CD14-positive monocyte (primary cell): ENCODE results near the gene CTBP2. TPM values are rescaled to one million over a fixed set of nuclear protein-coding genes. Genes with fewer than 3 reads are reported as not detected.

ENCODE experiments used
- DNase-seq, 3 donors: peaks; one replicate each; pipeline ENCODE4 v3.0.0-alpha.2; 2011 to 2022
- H2AFZ ChIP-seq: 2 replicates; pipeline ENCODE4 v1.6.0; 2012; ENCODE audit warnings: mild to moderate bottlenecking, low read depth, low read length, inconsistent platforms; ENCODE audit not compliant: insufficient read depth, poor library complexity, severe bottlenecking
- H3K27ac ChIP-seq, 2 donors: 1 replicate in 1 of 2; 2 replicates in 1 of 2; pipeline ENCODE4 v1.5.1; 2012 to 2013; ENCODE audit warnings: low read length in 2 of 2, control low read depth in 1 of 2, inconsistent platforms in 1 of 2, low read depth in 1 of 2, mild to moderate bottlenecking in 1 of 2
- H3K27me3 ChIP-seq, 2 donors: one replicate each; pipeline versions ENCODE4 v1.6.0 to v1.6.1; 2011 to 2013; ENCODE audit warnings: low read length in 2 of 2; ENCODE audit not compliant: control insufficient read depth in 2 of 2, insufficient read depth in 2 of 2
- H3K36me3 ChIP-seq, 2 donors: replicated peaks in 1 of 2; 1 replicate in 1 of 2; 2 replicates in 1 of 2; pipeline versions ENCODE4 v1.5.1 to v1.6.1; 2012 to 2013; ENCODE audit warnings: low read length in 2 of 2, control low read depth in 1 of 2, inconsistent platforms in 1 of 2, mild to moderate bottlenecking in 1 of 2; ENCODE audit not compliant: insufficient read depth in 2 of 2, control insufficient read depth in 1 of 2
- H3K4me1 ChIP-seq, 2 donors: 1 replicate in 1 of 2; 2 replicates in 1 of 2; pipeline versions ENCODE4 v1.5.1 to v1.6.1; 2012 to 2013; ENCODE audit warnings: low read length in 2 of 2, control low read depth in 1 of 2, inconsistent platforms in 1 of 2, mild to moderate bottlenecking in 1 of 2, moderate library complexity in 1 of 2; ENCODE audit not compliant: insufficient read depth in 2 of 2, control insufficient read depth in 1 of 2
- H3K4me2 ChIP-seq: replicated peaks from 2 replicates; pipeline ENCODE3; 2012; ENCODE audit warnings: low read length, moderate library complexity, mild to moderate bottlenecking; ENCODE audit not compliant: poor library complexity, severe bottlenecking; ENCODE audit errors: extremely low read depth
- H3K4me3 ChIP-seq, 3 experiments: fragments of 200-600 bp in 1 of 3; sonication (generic) in 1 of 3; replicated peaks in 1 of 3; 1 replicate in 2 of 3; 2 replicates in 1 of 3; pipeline ENCODE4 v1.5.1; 2011 to 2013; ENCODE audit warnings: low read length in 3 of 3, mild to moderate bottlenecking in 3 of 3, control low read depth in 2 of 3, low read depth in 2 of 3, inconsistent platforms in 1 of 3, moderate library complexity in 1 of 3
- H3K79me2 ChIP-seq: 2 replicates; pipeline ENCODE4 v1.6.0; 2012; ENCODE audit warnings: mild to moderate bottlenecking, control low read depth, inconsistent platforms, low read length, moderate library complexity; ENCODE audit not compliant: insufficient read depth
- H3K9ac ChIP-seq: 2 replicates; pipeline ENCODE4 v1.6.0; 2017; ENCODE audit warnings: low read length, mild to moderate bottlenecking; ENCODE audit not compliant: insufficient read depth, poor library complexity, severe bottlenecking
- H3K9me3 ChIP-seq, 2 donors: replicated peaks in 1 of 2; 1 replicate in 1 of 2; 2 replicates in 1 of 2; pipeline versions ENCODE4 v1.5.1 to v1.6.1; 2012 to 2013; ENCODE audit warnings: low read length in 2 of 2, control low read depth in 1 of 2; ENCODE audit not compliant: control insufficient read depth in 1 of 2, insufficient read depth in 1 of 2
- H4K20me1 ChIP-seq: 2 replicates; pipeline ENCODE4 v1.6.0; 2012; ENCODE audit warnings: mild to moderate bottlenecking, low read length, control low read depth, moderate library complexity; ENCODE audit not compliant: insufficient read depth
- H3K27ac Mint-ChIP-seq, 7 donors: one replicate each; pipeline ENCODE4 v1.8.0; 2020; ENCODE audit warnings: mild to moderate bottlenecking in 7 of 7, mixed read lengths in 7 of 7, moderate library complexity in 6 of 7, inconsistent platforms in 2 of 7
- H3K27me3 Mint-ChIP-seq, 3 donors: one replicate each; pipeline ENCODE4 v1.8.0; 2021 to 2022; ENCODE audit warnings: low read depth in 3 of 3, mild to moderate bottlenecking in 3 of 3, mixed read lengths in 3 of 3, moderate library complexity in 3 of 3, inconsistent platforms in 1 of 3
- H3K36me3 Mint-ChIP-seq, 2 donors: one replicate each; pipeline ENCODE4 v1.8.0; 2020; ENCODE audit warnings: mixed read lengths in 2 of 2, inconsistent platforms in 1 of 2, mild to moderate bottlenecking in 1 of 2
- H3K4me1 Mint-ChIP-seq: one replicate; pipeline ENCODE4 v1.8.0; 2020; ENCODE audit warnings: mild to moderate bottlenecking, mixed read lengths
- H3K4me3 Mint-ChIP-seq, 2 donors: one replicate each; pipeline ENCODE4 v1.8.0; 2020; ENCODE audit warnings: mild to moderate bottlenecking in 2 of 2, mixed read lengths in 2 of 2, moderate library complexity in 1 of 2
- H3K9me3 Mint-ChIP-seq, 7 donors: one replicate each; pipeline ENCODE4 v1.8.0; 2020 to 2022; ENCODE audit warnings: mixed read lengths in 7 of 7, mild to moderate bottlenecking in 6 of 7, moderate library complexity in 6 of 7, inconsistent platforms in 2 of 7
- CTCF ChIP-seq: fragments of 200-600 bp; IDR thresholded peaks from one replicate; pipeline ENCODE4 v1.8.0; 2022; ENCODE audit warnings: antibody characterized with exemption, mild to moderate bottlenecking
- WGBS: methylation state at CpG from one replicate; pipeline ENCODE4 v1.1.5; 2013; ENCODE audit warnings: missing lambda C conversion rate; ENCODE audit not compliant: insufficient coverage; 5-methylcytosine and 5-hydroxymethylcytosine counted together
- intact Hi-C, 2 donors: fragments of 100-400 bp; cut with micrococcal nuclease; formaldehyde crosslinking; loops; one replicate each; pipeline versions ENCODE4 v1.15.0 to v1.15.1; 2023
- polyA plus RNA-seq, 3 donors: library from polyadenylated mRNA; depleted of rRNA in 1 of 3; unstranded in 2 of 3; stranded (reverse) in 1 of 3; fragments of 300-500 nt in 2 of 3; fragments of >200 nt in 1 of 3; fragmentation: Illumina TruSeq in 2 of 3; gene quantifications; 1 replicate in 2 of 3; 2 replicates in 1 of 3; pipeline ENCODE4 v1.2.3, GENCODE V29; 2012 to 2021

The CTBP2 gene
- polyA plus RNA-seq, 3 donors = 40.9 to 87.1 (median 41.1) TPM

- no peaks in the 10 kb centered on the region for H3K9me3 Mint-ChIP-seq
- Histone ChIP-seq H3K9ac (peak overlapping the region; percentile 6), H3K27ac (peak overlapping the region in 1 of 2 donors; percentile 22)
Measured at GRCh38 chr10:125157505-125157904, 2.9 kb downstream of the CTBP2 start.

More at GRCh38 chr10:125157505-125157904, 2.9 kb downstream of the CTBP2 start:
- Mint-ChIP-seq H3K4me3 (peak overlapping the region; percentile 93), H3K27ac (peak overlapping the region in 4 of 7 donors; percentile 5 to 94 (median 60)), H3K27me3 (peaks cover 5 to 7% (median 5%) of the 10 kb centered on the region in 3 donors), H3K36me3 (peaks cover 8 to 12% of the 10 kb centered on the region in 2 donors), H3K4me1 (peaks cover 66% of the 10 kb centered on the region)
- TF ChIP-seq CTCF = no peak
- no peak overlapping the region for H2AFZ ChIP-seq
- peak overlapping the region in 2 of 3 experiments; percentile 86 to 90 for H3K4me3 ChIP-seq
- no peaks in the 10 kb centered on the region for H3K9me3 ChIP-seq
- peaks cover 69% of the 10 kb centered on the region for H3K79me2 ChIP-seq
- H3K36me3 ChIP-seq = no peaks in the 10 kb centered on the region
- WGBS = no CpG with 5 or more reads among the region's 3 CpGs
- DNase-seq = no peak
- peaks cover 57 to 72% of the 10 kb centered on the region in 2 donors for H3K4me1 ChIP-seq
- intact Hi-C loops = loop anchor here (5.0 to 10.0 kb wide), 3 partner anchors 95 to 2003 kb away; partner anchors contain the start of genes BCCIP (in 2 of the 2), UROS (in 2 of the 2) and BUB3 (in 1 of the 2)
- H4K20me1 ChIP-seq = peaks cover 64% of the 10 kb centered on the region
- peak overlapping the region; percentile 87 for H3K4me2 ChIP-seq
- peaks cover 0 to 5% of the 10 kb centered on the region in 2 donors for H3K27me3 ChIP-seq
